GM23338 (cell line): Measurements from ENCODE around the gene AQP3. TPM values are rescaled to one million over a fixed set of nuclear protein-coding genes. Genes with fewer than 3 reads are reported as not detected.

Experiments
- ATAC-seq: fragments of 200-7000 bp; cut with Tn5 transposase; 3 replicates; pipeline ENCODE4 v1.9.1; 2020
- DNase-seq: peaks from one replicate; pipeline ENCODE4 v3.0.0-alpha.2; 2015; ENCODE audit warnings: low spot score
- H2AFZ ChIP-seq: fragments of 200-600 bp; sonication (generic); 2 replicates; pipeline ENCODE4 v1.8.0; 2016; ENCODE audit warnings: antibody characterized with exemption, mild to moderate bottlenecking, moderate library complexity
- H3F3A ChIP-seq: fragments of 200-600 bp; sonication (generic); replicated peaks from 2 replicates; pipeline ENCODE4 v1.8.0; 2017; ENCODE audit warnings: antibody characterized with exemption, mixed run types, low read depth
- H3K27ac ChIP-seq: fragments of 200-600 bp; sonication (generic); 2 replicates; pipeline ENCODE4 v1.6.1; 2016; ENCODE audit warnings: low read depth
- H3K27me3 ChIP-seq: fragments of 200-600 bp; sonication (generic); 2 replicates; pipeline ENCODE4 v1.8.0; 2016; ENCODE audit warnings: mild to moderate bottlenecking, mixed run types, moderate library complexity; ENCODE audit not compliant: insufficient read depth
- H3K36me3 ChIP-seq: fragments of 200-600 bp; sonication (generic); 2 replicates; pipeline ENCODE4 v1.8.0; 2016; ENCODE audit warnings: mild to moderate bottlenecking; ENCODE audit not compliant: insufficient read depth
- H3K4me1 ChIP-seq: fragments of 200-600 bp; sonication (generic); 2 replicates; pipeline ENCODE4 v1.8.0; 2016; ENCODE audit warnings: mild to moderate bottlenecking, moderate library complexity; ENCODE audit not compliant: insufficient read depth
- H3K4me2 ChIP-seq: fragments of 200-600 bp; sonication (generic); 2 replicates; pipeline ENCODE4 v1.7.1; 2017; ENCODE audit warnings: mixed run types
- H3K4me3 ChIP-seq: fragments of 200-600 bp; sonication (generic); 2 replicates; pipeline ENCODE4 v1.6.1; 2016; ENCODE audit warnings: mixed run types
- H3K79me2 ChIP-seq: fragments of 200-600 bp; sonication (generic); replicated peaks from 2 replicates; pipeline ENCODE4 v1.8.0; 2017; ENCODE audit warnings: mild to moderate bottlenecking; ENCODE audit not compliant: insufficient read depth
- H3K9me2 ChIP-seq: fragments of 200-600 bp; sonication (generic); 2 replicates; pipeline ENCODE4 v1.8.0; 2017; ENCODE audit not compliant: insufficient read depth
- H4K20me1 ChIP-seq: fragments of 200-600 bp; sonication (generic); replicated peaks from 2 replicates; pipeline ENCODE4 v1.8.0; 2017; ENCODE audit warnings: mild to moderate bottlenecking; ENCODE audit not compliant: insufficient read depth
- H3K27ac Mint-ChIP-seq: 2 replicates; pipeline ENCODE4 v1.8.0; 2020; ENCODE audit warnings: inconsistent platforms, mild to moderate bottlenecking, moderate library complexity, mixed read lengths
- H3K27me3 Mint-ChIP-seq: 3 replicates; pipeline ENCODE4 v1.8.0; 2022; ENCODE audit warnings: low read depth, mild to moderate bottlenecking, moderate library complexity, mixed read lengths, inconsistent platforms; ENCODE audit not compliant: insufficient read depth, poor library complexity
- H3K36me3 Mint-ChIP-seq: 3 replicates; pipeline ENCODE4 v1.8.0; 2021; ENCODE audit warnings: low read depth, mild to moderate bottlenecking, inconsistent platforms, moderate library complexity, mixed read lengths
- H3K4me1 Mint-ChIP-seq: 3 replicates; pipeline ENCODE4 v1.8.0; 2020; ENCODE audit warnings: mild to moderate bottlenecking, inconsistent platforms, mixed read lengths
- H3K4me3 Mint-ChIP-seq: 3 replicates; pipeline ENCODE4 v1.8.0; 2021; ENCODE audit warnings: moderate library complexity, mild to moderate bottlenecking, inconsistent platforms, mixed read lengths
- H3K9me3 Mint-ChIP-seq: 3 replicates; pipeline ENCODE4 v1.8.0; 2020; ENCODE audit warnings: moderate library complexity, mild to moderate bottlenecking, inconsistent platforms, mixed read lengths
- CREB1 ChIP-seq: fragments of 250-450 bp; sonication (Bioruptor Pico); IDR thresholded peaks from 2 replicates; pipeline ENCODE4 v1.5.0; 2020; ENCODE audit warnings: low read depth, mild to moderate bottlenecking, moderate library complexity
- ETS1 ChIP-seq: IDR thresholded peaks from 2 replicates; pipeline ENCODE4 v1.6.1; 2016; ENCODE audit warnings: antibody characterized with exemption
- EZH2phosphoT487 ChIP-seq: fragments of 200-600 bp; sonication (generic); IDR thresholded peaks from one replicate; pipeline ENCODE4 v1.8.1; 2018; ENCODE audit warnings: antibody characterized with exemption; ENCODE audit not compliant: unreplicated experiment
- JUNB ChIP-seq: IDR thresholded peaks from one replicate; pipeline ENCODE4 v1.6.1; 2016; ENCODE audit warnings: antibody characterized with exemption; ENCODE audit not compliant: unreplicated experiment
- NANOG ChIP-seq: IDR thresholded peaks from 2 replicates; pipeline ENCODE4 v1.6.1; 2016; ENCODE audit warnings: antibody characterized with exemption, borderline replicate concordance
- POLR2AphosphoS5 ChIP-seq: IDR thresholded peaks from 2 replicates; pipeline ENCODE4 v1.6.1; 2016; ENCODE audit warnings: antibody characterized with exemption, low read depth
- STAT1 ChIP-seq: IDR thresholded peaks from one replicate; pipeline ENCODE4 v1.6.1; 2016; ENCODE audit warnings: antibody characterized with exemption; ENCODE audit not compliant: unreplicated experiment
- ZNF462 ChIP-seq: fragments of 250-450 bp; sonication (Bioruptor Pico); IDR thresholded peaks from 2 replicates; pipeline ENCODE4 v1.5.0; 2020; ENCODE audit warnings: mild to moderate bottlenecking, moderate library complexity
- polyA plus RNA-seq: library from polyadenylated mRNA; unstranded; fragments of >200 nt; fragmentation: Nextera tagmentation; extraction: Ambion mirVana; gene quantifications from 2 replicates; pipeline ENCODE4 v1.2.1, GENCODE V29; 2016
- total RNA-seq: library from RNA; depleted of rRNA; stranded (reverse); fragments of >200 nt; shearing (Covaris generic); gene quantifications from 2 replicates; pipeline ENCODE4 v1.2.3, GENCODE V29; 2014

AQP3 gene
- total and polyA plus RNA-seq, 2 experiments from 2014 or later: 1.4 to 3.5 TPM

- Mint-ChIP-seq H3K36me3 (peaks cover 31% of the 10 kb centered on the region), H3K4me3 (no peak overlapping the region), H3K4me1 (peaks cover 4% of the 10 kb centered on the region; the same call in 1 of the 3 replicates), H3K27me3 (peaks cover 5% of the 10 kb centered on the region), H3K27ac (no peak overlapping the region), H3K9me3 (no peaks in the 10 kb centered on the region)
- H3K36me3 ChIP-seq: peaks cover 6% of the 10 kb centered on the region; the same call in 1 of the 2 replicates
- H2AFZ ChIP-seq: no peak overlapping the region
- H3K4me2 ChIP-seq: no peak overlapping the region
- no peaks in the 10 kb centered on the region for H3K4me1 ChIP-seq
- H3K27ac ChIP-seq: no peak overlapping the region
- no peak for DNase-seq
- H3K4me3 ChIP-seq: no peak overlapping the region
- no peaks in the 10 kb centered on the region for H3F3A ChIP-seq
- no peaks in the 10 kb centered on the region for H3K27me3 ChIP-seq
- H4K20me1 ChIP-seq: no peaks in the 10 kb centered on the region; the same call in 1 of the 2 replicates
- H3K79me2 ChIP-seq: no peaks in the 10 kb centered on the region
- TF ChIP-seq POLR2AphosphoS5 (no peak), EZH2phosphoT487 (no peak), JUNB (no peak), NANOG (no peak), STAT1 (no peak), CREB1 (no peak), ZNF462 (CRISPR knock-in tag) (no peak), ETS1 (no peak)
- no peak for ATAC-seq
- no peaks in the 10 kb centered on the region for H3K9me2 ChIP-seq
Observed at GRCh38 chr9:33459115-33459514, 11.7 kb upstream of the AQP3 start.
